ENCODE results near the gene NDUFS7.
"Not testable (repeated sequence)": the region's sequence is repeated elsewhere in the genome, so short reads cannot be mapped to it uniquely, and the experiment has no call there.

The NDUFS7 gene

DNA sequence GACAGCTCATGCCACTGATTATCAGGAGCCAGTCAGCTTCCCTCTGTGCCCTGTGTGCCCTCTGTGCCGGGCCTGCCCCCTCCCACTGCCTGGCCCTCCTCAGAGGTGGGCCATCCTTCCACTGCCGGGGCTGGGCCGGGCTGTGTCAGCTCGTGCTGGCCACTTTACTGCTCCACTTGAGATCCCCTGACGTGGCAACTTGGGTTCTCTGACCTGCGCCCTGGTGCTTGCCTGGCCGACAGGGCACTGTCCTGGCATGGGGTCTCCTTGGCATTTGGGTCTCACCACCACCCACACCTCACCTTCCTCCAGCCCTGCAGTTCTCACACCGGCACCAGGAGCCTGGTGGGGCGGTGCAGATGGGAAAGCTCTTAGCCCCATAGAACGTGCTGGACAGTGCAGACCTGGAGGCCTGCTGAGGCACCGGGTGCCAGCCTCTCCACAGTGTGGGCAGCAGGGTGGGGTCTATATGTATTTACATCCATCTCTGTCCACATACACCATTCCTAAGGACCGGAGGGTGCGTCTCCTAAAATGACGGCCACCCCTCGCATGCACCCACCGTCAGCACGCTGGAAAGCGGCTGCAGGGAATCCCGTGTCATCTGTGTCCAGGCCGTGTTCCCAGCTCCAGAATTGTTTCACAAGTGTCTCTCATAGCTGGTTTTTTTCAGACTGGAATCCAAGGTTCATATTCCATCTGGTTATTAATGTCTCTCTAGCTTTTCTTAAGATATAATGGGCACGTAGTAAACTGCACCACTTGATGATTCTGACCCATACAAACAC lies 35.4 kb downstream of the NDUFS7 start:
- no peak overlapping the region for H3K4me3 ChIP-seq (ENCODE audit: low read depth, low read length)
- H3K27me3 ChIP-seq (ENCODE audit: control insufficient read depth, insufficient read depth, low read length) = no peaks in the 10 kb centered on the region
- peaks cover 14% of the 10 kb centered on the region for H3K4me1 ChIP-seq (ENCODE audit: control insufficient read depth, insufficient read depth, low read length)
- H3K9me3 ChIP-seq (ENCODE audit: control insufficient read depth, insufficient read depth, low read length) = no peaks in the 10 kb centered on the region
- peaks cover 70% of the 10 kb centered on the region for H3K36me3 ChIP-seq (ENCODE audit: control insufficient read depth, insufficient read depth, low read length)
- H3K9ac ChIP-seq (ENCODE audit: low read depth, low read length) = no peak overlapping the region

DNA sequence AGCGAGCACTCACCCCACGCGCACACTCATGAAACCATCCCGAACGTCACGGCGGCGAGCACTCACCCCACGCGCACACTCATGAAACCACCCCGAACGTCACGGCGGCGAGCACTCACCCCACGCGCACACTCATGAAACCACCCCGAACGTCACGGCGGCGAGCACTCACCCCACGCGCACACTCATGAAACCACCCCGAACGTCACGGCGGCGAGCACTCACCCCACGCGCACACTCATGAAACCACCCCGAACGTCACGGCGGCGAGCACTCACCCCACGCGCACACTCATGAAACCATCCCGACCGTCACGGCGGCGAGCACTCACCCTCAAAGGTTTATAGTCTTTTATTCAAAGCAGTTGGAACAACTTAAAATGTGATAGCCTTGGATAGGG lies 36.4 kb downstream of the NDUFS7 start:
- H3K4me1 ChIP-seq (ENCODE audit: control insufficient read depth, insufficient read depth, low read length) = peaks cover 14% of the 10 kb centered on the region

GRCh38 chr19:1420590-1420989 lies 36.9 kb downstream of the NDUFS7 start:
- Histone ChIP-seq H3K4me3 (ENCODE audit: low read depth, low read length) (no peak overlapping the region), H3K9ac (ENCODE audit: low read depth, low read length) (no peak overlapping the region), H3K9me3 (ENCODE audit: control insufficient read depth, insufficient read depth, low read length) (no peaks in the 10 kb centered on the region), H3K27me3 (ENCODE audit: control insufficient read depth, insufficient read depth, low read length) (no peaks in the 10 kb centered on the region), H3K36me3 (ENCODE audit: control insufficient read depth, insufficient read depth, low read length) (peaks cover 81% of the 10 kb centered on the region), H3K4me1 (ENCODE audit: control insufficient read depth, insufficient read depth, low read length) (peaks cover 12% of the 10 kb centered on the region)

More for the DNA sequence above, 36.4 kb downstream of the NDUFS7 start:
- peaks cover 76% of the 10 kb centered on the region for H3K36me3 ChIP-seq (ENCODE audit: control insufficient read depth, insufficient read depth, low read length)
- not testable (repeated sequence) for H3K4me3 ChIP-seq (ENCODE audit: low read depth, low read length); H3K27me3 ChIP-seq (ENCODE audit: control insufficient read depth, insufficient read depth, low read length); H3K9me3 ChIP-seq (ENCODE audit: control insufficient read depth, insufficient read depth, low read length); H3K9ac ChIP-seq (ENCODE audit: low read depth, low read length)

GRCh38 chr19:1421218-1421957 lies 37.7 kb downstream of the NDUFS7 start:
- peaks cover 83% of the 10 kb centered on the region for H3K36me3 ChIP-seq (ENCODE audit: control insufficient read depth, insufficient read depth, low read length)
- H3K27me3 ChIP-seq (ENCODE audit: control insufficient read depth, insufficient read depth, low read length) = no peaks in the 10 kb centered on the region
- H3K9me3 ChIP-seq (ENCODE audit: control insufficient read depth, insufficient read depth, low read length) = no peaks in the 10 kb centered on the region
- no peak overlapping the region for H3K9ac ChIP-seq (ENCODE audit: low read depth, low read length)
- H3K4me3 ChIP-seq (ENCODE audit: low read depth, low read length) = no peak overlapping the region
- H3K4me1 ChIP-seq (ENCODE audit: control insufficient read depth, insufficient read depth, low read length) = peaks cover 5% of the 10 kb centered on the region

DNA sequence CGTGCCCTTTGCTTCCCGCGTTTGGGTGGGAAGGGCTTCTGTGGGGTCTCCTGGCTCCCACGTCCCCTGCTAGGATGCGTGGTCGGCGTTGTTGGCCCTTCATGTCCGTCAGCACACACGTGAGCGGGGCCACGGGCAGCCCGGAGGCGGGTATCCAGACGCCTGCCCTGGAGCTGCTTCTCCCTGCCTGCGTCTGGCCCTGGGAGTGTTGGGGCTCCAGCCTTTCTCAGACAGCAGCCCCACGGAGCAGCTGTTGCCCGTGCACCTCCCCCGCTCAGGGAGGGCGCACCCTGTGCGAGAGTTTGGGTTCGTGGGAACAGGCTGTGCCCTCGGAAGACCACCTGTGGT lies 38.2 kb downstream of the NDUFS7 start:
- H3K9me3 ChIP-seq (ENCODE audit: control insufficient read depth, insufficient read depth, low read length) = no peaks in the 10 kb centered on the region
- no peak overlapping the region for H3K4me3 ChIP-seq (ENCODE audit: low read depth, low read length)
- peaks cover 5% of the 10 kb centered on the region for H3K4me1 ChIP-seq (ENCODE audit: control insufficient read depth, insufficient read depth, low read length)
- peaks cover 85% of the 10 kb centered on the region for H3K36me3 ChIP-seq (ENCODE audit: control insufficient read depth, insufficient read depth, low read length)
- no peaks in the 10 kb centered on the region for H3K27me3 ChIP-seq (ENCODE audit: control insufficient read depth, insufficient read depth, low read length)
- H3K9ac ChIP-seq (ENCODE audit: low read depth, low read length) = no peak overlapping the region

- H3K9ac ChIP-seq (ENCODE audit: low read depth, low read length) = no peak overlapping the region
- H3K27me3 ChIP-seq (ENCODE audit: control insufficient read depth, insufficient read depth, low read length) = no peaks in the 10 kb centered on the region
- no peaks in the 10 kb centered on the region for H3K9me3 ChIP-seq (ENCODE audit: control insufficient read depth, insufficient read depth, low read length)
- H3K4me1 ChIP-seq (ENCODE audit: control insufficient read depth, insufficient read depth, low read length) = peaks cover 2% of the 10 kb centered on the region
- peaks cover 86% of the 10 kb centered on the region for H3K36me3 ChIP-seq (ENCODE audit: control insufficient read depth, insufficient read depth, low read length)
- H3K4me3 ChIP-seq (ENCODE audit: low read depth, low read length) = no peak overlapping the region
These were observed 38.7 kb downstream of the NDUFS7 start for GRCh38 chr19:1422360-1422759.

DNA sequence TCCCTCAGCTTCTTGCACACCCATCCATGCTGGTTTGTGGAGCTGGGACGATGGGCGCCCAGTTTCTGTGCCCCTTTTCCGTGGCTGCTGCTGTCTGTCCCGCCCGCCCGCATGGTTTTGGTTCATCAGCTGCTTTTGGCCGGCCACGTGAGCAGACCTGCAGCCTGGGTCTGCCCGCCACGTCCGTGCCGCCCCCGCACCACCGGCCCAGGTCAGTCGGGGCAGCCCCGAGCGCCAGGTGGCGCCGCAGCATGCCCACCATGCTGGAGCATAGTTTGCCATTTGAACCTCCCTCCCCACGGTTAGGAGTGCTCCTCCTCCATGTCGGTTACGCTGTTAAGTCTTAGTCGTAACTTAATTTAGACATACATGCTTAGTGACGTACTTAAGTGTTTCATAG lies 39.2 kb downstream of the NDUFS7 start:
- Histone ChIP-seq H3K9me3 (ENCODE audit: control insufficient read depth, insufficient read depth, low read length) (no peaks in the 10 kb centered on the region), H3K4me3 (ENCODE audit: low read depth, low read length) (no peak overlapping the region), H3K27me3 (ENCODE audit: control insufficient read depth, insufficient read depth, low read length) (no peaks in the 10 kb centered on the region), H3K36me3 (ENCODE audit: control insufficient read depth, insufficient read depth, low read length) (peaks cover 83% of the 10 kb centered on the region), H3K9ac (ENCODE audit: low read depth, low read length) (no peak overlapping the region), H3K4me1 (ENCODE audit: control insufficient read depth, insufficient read depth, low read length) (no peaks in the 10 kb centered on the region)

DNA sequence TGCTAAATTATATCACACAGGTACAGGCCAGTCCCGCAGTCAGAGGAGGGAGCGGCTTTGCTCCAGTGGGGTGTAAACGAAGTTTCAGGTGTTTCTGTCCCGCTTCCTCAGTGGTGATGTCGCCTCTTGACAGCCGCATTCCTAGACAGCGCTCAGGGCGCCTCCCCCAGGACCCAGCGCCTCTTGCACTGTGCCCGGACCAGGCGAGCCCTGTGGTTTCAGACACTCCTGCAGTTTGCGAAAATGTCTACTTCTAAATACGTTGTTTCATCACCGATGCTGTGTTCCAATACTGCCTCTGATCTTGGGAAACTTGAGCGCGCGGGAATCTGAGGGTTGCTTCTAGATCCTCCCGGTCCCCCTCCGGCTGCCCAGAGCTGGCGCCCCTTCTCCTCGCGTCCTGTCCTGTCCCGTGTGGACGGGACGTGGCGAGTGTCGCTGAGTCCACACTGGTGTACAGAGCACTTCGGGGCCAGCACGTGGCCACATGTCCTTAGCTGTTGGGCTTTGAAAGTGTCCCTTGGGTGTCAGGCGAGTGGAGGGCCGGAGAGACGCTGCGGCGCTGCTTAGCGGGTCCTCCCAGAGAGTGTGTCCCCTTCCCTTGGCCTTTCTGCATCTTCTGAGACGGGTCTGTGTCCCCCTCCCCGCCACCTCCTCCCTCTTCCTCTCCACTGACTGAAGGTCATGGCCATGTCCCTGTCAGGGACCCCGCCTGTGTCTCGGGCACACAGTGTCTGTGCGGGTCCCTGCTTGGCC lies 39.9 kb downstream of the NDUFS7 start:
- Histone ChIP-seq H3K36me3 (ENCODE audit: control insufficient read depth, insufficient read depth, low read length) (peaks cover 80% of the 10 kb centered on the region), H3K9ac (ENCODE audit: low read depth, low read length) (no peak overlapping the region)

GRCh38 chr19:1424192-1424955 lies 40.7 kb downstream of the NDUFS7 start:
- Histone ChIP-seq H3K9ac (ENCODE audit: low read depth, low read length) (no peak overlapping the region), H3K9me3 (ENCODE audit: control insufficient read depth, insufficient read depth, low read length) (no peaks in the 10 kb centered on the region), H3K27me3 (ENCODE audit: control insufficient read depth, insufficient read depth, low read length) (no peaks in the 10 kb centered on the region), H3K36me3 (ENCODE audit: control insufficient read depth, insufficient read depth, low read length) (peaks cover 80% of the 10 kb centered on the region), H3K4me1 (ENCODE audit: control insufficient read depth, insufficient read depth, low read length) (no peaks in the 10 kb centered on the region), H3K4me3 (ENCODE audit: low read depth, low read length) (no peak overlapping the region)

More for the DNA sequence above, 39.9 kb downstream of the NDUFS7 start:
- Histone ChIP-seq H3K4me1 (ENCODE audit: control insufficient read depth, insufficient read depth, low read length) (no peaks in the 10 kb centered on the region), H3K4me3 (ENCODE audit: low read depth, low read length) (no peak overlapping the region), H3K9me3 (ENCODE audit: control insufficient read depth, insufficient read depth, low read length) (no peaks in the 10 kb centered on the region), H3K27me3 (ENCODE audit: control insufficient read depth, insufficient read depth, low read length) (no peaks in the 10 kb centered on the region)

- H3K9me3 ChIP-seq (ENCODE audit: control insufficient read depth, insufficient read depth, low read length) = no peaks in the 10 kb centered on the region
- no peak overlapping the region for H3K4me3 ChIP-seq (ENCODE audit: low read depth, low read length)
- no peak overlapping the region for H3K9ac ChIP-seq (ENCODE audit: low read depth, low read length)
- H3K27me3 ChIP-seq (ENCODE audit: control insufficient read depth, insufficient read depth, low read length) = no peaks in the 10 kb centered on the region
- H3K36me3 ChIP-seq (ENCODE audit: control insufficient read depth, insufficient read depth, low read length) = peaks cover 79% of the 10 kb centered on the region
- no peaks in the 10 kb centered on the region for H3K4me1 ChIP-seq (ENCODE audit: control insufficient read depth, insufficient read depth, low read length)
These were observed 41.6 kb downstream of the NDUFS7 start for GRCh38 chr19:1425102-1425837.

DNA sequence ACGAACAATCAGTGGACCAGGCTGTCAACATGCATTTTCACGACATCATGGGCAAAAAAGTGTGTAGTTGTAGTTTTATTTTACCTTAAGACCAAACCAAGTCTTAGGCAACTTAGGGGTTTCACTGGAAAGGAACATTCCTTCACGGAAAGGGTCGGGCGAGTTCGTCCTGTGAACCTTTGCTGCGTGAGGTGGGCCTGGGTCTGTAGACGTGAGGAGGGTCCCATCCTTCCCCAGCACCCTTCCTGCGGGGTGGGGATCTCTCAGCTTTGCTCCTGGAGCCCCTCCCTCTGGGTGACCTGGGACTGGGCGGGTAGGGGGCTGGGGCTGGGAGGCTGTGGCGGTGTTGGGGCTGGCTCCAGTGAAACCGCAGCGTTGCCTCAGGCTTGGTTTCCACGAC lies 42.2 kb downstream of the NDUFS7 start:
- no peaks in the 10 kb centered on the region for H3K27me3 ChIP-seq (ENCODE audit: control insufficient read depth, insufficient read depth, low read length)
- peak overlapping the region; percentile 8 for H3K9ac ChIP-seq (ENCODE audit: low read depth, low read length)
- H3K4me1 ChIP-seq (ENCODE audit: control insufficient read depth, insufficient read depth, low read length) = no peaks in the 10 kb centered on the region
- H3K9me3 ChIP-seq (ENCODE audit: control insufficient read depth, insufficient read depth, low read length) = no peaks in the 10 kb centered on the region
- peaks cover 75% of the 10 kb centered on the region for H3K36me3 ChIP-seq (ENCODE audit: control insufficient read depth, insufficient read depth, low read length)
- H3K4me3 ChIP-seq (ENCODE audit: low read depth, low read length) = no peak overlapping the region
